ENCODE results near the gene STXBP6. TPM values are rescaled to one million over a fixed set of nuclear protein-coding genes. Genes with fewer than 3 reads are reported as not detected.

Gene STXBP6
- total RNA-seq, 2 experiments from 2014 or later = not detected

DNA sequence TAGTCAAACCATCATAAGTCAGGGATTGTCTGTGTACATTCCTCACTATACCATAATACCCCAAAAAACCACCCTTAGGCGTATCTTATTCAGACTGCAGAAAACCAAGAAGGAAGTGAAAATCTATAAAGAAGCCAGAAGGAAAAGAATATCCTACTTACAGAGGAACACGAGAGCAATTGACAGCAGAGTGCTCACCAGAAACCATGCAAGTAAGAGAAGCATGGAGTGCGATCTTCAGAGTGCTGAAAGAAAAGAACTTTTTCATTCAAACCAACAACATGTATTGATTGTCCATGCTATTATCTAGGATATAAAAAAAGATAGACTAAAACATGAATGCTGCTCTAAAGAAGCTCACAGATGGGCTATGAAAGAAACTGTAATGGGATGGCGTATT lies 50.8 kb downstream of the STXBP6 start:
- Mint-ChIP-seq H3K27me3 (no peaks in the 10 kb centered on the region), H3K4me3 (no peak overlapping the region), H3K4me1 (no peaks in the 10 kb centered on the region), H3K27ac (no peak overlapping the region), H3K36me3 (no peaks in the 10 kb centered on the region), H3K9me3 (ENCODE audit: low read depth) (no peaks in the 10 kb centered on the region)
- CTCF ChIA-PET = no interaction called here
- ATAC-seq (no peak), DNase-seq (no peak)

DNA sequence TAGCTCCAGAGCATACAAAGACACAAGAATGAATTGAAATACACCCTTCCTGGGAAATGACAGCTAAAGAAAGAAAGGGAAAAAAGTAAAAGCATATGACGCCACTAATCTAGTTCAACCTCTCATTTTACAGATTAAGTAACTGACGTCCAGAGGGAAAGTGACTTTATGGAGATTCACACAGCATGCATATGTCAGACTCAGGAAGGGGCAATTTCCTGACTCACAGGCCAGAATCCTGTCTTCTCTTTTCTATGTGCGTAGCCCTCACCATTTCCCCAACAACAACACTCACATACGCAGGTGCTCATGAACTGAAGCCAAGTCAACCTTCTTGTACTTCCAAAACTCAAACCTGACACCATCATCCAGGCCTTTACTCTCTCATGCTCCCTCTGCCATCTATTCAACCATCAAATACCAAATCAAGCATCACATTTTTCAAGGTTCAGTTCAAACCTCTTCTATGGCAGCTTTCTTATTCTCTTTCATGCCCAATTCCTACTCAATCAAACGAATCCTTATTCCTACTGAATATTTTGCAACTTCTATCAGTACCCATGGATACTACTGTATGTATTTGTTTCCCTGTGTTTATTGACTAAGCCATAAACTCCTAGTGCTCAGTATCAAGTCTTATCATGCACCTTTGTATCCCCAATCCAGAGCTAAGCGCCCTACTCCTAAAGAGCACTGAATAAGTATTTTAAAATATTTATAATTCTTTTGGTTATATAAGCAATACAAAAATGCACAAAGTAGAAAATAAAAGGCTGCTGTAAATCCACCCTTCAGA lies 52.8 kb downstream of the STXBP6 start:
- CTCF ChIA-PET = no interaction called here
- Mint-ChIP-seq H3K27me3 (no peaks in the 10 kb centered on the region), H3K4me3 (no peak overlapping the region), H3K9me3 (ENCODE audit: low read depth) (no peaks in the 10 kb centered on the region), H3K4me1 (no peaks in the 10 kb centered on the region), H3K27ac (no peak overlapping the region), H3K36me3 (no peaks in the 10 kb centered on the region)
- ATAC-seq (no peak), DNase-seq (no peak)

DNA sequence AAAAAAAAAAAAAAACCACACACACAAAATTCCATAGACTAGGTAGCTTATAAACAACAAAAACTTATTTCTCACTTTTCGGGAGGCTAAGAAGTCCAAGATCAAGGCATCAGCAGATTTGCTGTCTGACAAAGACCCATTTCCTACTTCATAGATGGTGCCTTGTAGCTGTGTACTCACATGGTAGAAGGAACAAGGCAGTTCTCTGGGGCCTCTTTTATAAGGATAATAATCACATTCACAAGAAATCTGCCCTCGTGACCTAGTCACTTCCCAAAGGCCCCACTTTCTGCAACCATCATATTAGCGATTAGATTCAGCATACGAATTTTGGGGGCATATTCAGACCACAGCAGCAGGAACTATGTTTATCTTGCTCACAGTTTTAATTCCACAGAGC lies 54.9 kb downstream of the STXBP6 start:
- ATAC-seq (no peak), DNase-seq (no peak)
- H3K36me3 Mint-ChIP-seq = no peaks in the 10 kb centered on the region
- no peaks in the 10 kb centered on the region for H3K27me3 Mint-ChIP-seq
- CTCF ChIA-PET = no interaction called here
- no peaks in the 10 kb centered on the region for H3K9me3 Mint-ChIP-seq (ENCODE audit: low read depth)
- no peak overlapping the region for H3K4me3 Mint-ChIP-seq
- no peaks in the 10 kb centered on the region for H3K4me1 Mint-ChIP-seq
- H3K27ac Mint-ChIP-seq = no peak overlapping the region

DNA sequence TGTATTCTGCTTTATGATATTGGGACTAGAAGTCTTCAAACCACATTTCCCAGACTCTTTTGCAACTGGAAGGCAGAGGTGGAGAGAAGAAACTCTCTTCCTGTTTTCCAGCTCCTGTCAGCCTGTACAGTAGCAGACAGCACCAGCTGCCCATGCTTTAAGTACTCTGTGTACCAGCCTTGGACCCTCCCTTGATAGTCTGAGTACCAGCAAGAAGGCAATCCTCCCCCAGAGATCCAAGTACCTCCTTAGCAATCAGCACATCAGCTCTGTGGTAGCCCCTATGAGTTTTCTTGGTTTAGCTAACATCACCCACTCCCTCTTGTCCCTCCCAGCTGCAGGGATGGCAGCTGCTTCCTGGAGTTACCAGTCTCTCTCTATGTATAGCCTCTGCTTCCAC lies 56.3 kb downstream of the STXBP6 start:
- DNase-seq (no peak), ATAC-seq (no peak)
- Mint-ChIP-seq H3K27ac (no peak overlapping the region), H3K9me3 (ENCODE audit: low read depth) (no peaks in the 10 kb centered on the region), H3K27me3 (no peaks in the 10 kb centered on the region), H3K4me3 (no peak overlapping the region), H3K4me1 (no peaks in the 10 kb centered on the region), H3K36me3 (no peaks in the 10 kb centered on the region)
- CTCF ChIA-PET = interaction anchor here (0.6 kb wide), 1 partner anchor 20 kb away, joined by 3 read pairs; no protein-coding TSS in a partner anchor

DNA sequence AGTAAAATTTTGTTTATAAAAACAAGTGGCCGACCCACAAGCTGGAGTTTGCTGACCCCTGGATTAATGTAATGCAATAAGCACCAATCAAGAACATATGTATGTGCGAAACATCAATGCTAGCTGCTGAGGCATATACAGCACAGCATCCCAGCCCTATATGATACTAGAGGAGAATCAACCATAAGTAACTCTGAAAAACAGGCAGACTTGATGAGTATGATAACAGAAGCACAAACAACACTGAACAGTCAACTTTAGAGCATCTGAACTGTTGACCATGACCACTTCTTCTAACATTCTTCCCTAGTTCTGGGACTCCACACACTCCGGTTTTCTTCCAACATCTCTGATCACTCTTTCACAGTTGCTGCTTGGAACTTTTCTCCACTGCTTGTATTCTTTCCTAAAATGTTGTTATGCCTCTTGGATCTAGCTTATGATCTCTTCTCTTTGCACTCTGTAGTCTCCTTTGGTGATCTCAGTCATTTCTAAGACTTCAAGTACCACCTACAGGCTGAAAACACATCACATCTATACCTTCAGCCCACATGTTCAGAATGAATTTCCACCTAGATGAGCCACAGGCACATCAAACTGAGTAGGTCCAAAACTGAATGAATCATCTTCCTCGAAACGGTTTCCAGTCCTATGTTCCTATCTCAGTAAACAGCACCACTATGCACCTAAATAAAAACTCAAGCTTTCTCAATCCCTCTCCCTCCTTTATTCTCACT lies 57.2 kb downstream of the STXBP6 start:
- H3K4me1 Mint-ChIP-seq = no peaks in the 10 kb centered on the region
- no peaks in the 10 kb centered on the region for H3K36me3 Mint-ChIP-seq
- no peaks in the 10 kb centered on the region for H3K9me3 Mint-ChIP-seq (ENCODE audit: low read depth)
- H3K4me3 Mint-ChIP-seq = no peak overlapping the region
- CTCF ChIA-PET = interaction anchor here (0.8 kb wide), 1 partner anchor 78 kb away, joined by 3 read pairs; no protein-coding TSS in a partner anchor
- no peak overlapping the region for H3K27ac Mint-ChIP-seq
- peaks cover 1% of the 10 kb centered on the region for H3K27me3 Mint-ChIP-seq
- ATAC-seq (no peak), DNase-seq (no peak)

DNA sequence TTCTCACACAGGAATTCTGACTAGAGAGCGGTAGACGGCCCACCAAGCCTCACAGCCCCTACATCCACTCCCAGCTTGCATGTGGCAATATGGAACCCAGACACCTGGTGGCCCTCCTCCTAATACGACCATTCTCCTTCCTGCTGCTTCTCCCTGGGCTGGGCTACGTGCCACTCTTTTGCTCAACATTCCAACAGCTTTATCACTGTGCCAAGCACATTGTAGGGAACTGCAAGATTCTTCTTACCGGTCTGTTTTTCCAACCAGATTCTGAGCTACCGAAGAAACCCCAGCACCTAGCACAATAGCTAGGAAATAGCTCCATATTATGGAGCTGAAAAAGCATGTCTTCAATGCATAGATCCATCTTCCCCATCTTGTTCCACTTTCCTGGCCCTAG lies 58.1 kb downstream of the STXBP6 start:
- H3K9me3 Mint-ChIP-seq (ENCODE audit: low read depth) = no peaks in the 10 kb centered on the region
- H3K4me1 Mint-ChIP-seq = no peaks in the 10 kb centered on the region
- CTCF ChIA-PET = interaction anchor here (0.8 kb wide), 1 partner anchor 77 kb away, joined by 3 read pairs; no protein-coding TSS in a partner anchor

DNA sequence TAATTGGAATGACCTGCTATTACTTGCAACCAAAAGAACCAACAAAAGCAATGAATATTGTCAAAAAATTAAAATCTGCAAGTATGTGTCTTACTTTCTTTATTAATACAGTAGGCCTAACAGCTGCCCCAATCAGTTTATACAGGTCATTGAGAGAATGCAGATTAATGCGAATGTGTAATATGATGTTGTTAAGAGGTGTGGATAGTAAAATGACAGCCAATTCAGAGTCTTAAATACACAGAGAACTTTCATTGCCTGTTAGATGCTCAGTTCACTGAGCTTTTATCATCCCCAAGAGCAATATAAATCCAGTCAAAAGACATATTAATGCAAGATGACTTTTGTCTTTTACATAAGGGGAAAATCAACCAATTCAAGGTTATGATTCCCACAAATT lies 58.7 kb downstream of the STXBP6 start:
- Mint-ChIP-seq H3K9me3 (ENCODE audit: low read depth) (no peaks in the 10 kb centered on the region), H3K4me1 (no peaks in the 10 kb centered on the region), H3K4me3 (no peak overlapping the region), H3K27me3 (peaks cover 6% of the 10 kb centered on the region), H3K36me3 (no peaks in the 10 kb centered on the region), H3K27ac (no peak overlapping the region)
- ATAC-seq (no peak), DNase-seq (no peak)
- CTCF ChIA-PET = no interaction called here

More for the DNA sequence above, 58.1 kb downstream of the STXBP6 start:
- DNase-seq = no peak
- H3K27me3 Mint-ChIP-seq = peaks cover 6% of the 10 kb centered on the region
- ATAC-seq = no peak
- H3K27ac Mint-ChIP-seq = no peak overlapping the region
- no peaks in the 10 kb centered on the region for H3K36me3 Mint-ChIP-seq
- no peak overlapping the region for H3K4me3 Mint-ChIP-seq

DNA sequence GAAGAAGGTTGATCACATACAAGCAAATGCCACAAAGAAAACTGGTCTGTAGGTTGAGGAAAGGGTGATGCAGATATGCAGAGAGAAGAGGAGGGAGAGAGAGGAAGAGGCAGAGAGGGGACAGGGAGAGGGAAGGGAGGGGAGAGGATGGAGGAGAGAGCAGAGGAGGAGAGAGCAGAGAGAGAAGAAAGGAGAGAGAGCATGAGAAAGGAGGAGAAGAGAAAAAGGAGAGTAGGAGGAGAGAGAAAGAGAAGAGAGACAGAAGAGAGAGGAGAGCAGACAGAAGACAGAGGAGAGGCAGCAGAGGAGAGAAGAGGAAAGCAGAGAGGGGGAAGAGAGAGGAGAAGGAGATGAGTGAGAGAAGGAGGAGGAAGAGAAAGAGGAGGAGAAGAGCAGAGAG lies 59.2 kb downstream of the STXBP6 start:
- no peak for ATAC-seq
- H3K36me3 Mint-ChIP-seq = no peaks in the 10 kb centered on the region
- CTCF ChIA-PET = no interaction called here
- H3K9me3 Mint-ChIP-seq (ENCODE audit: low read depth) = no peaks in the 10 kb centered on the region
- no peak overlapping the region for H3K4me3 Mint-ChIP-seq
- H3K27ac Mint-ChIP-seq = no peak overlapping the region
- H3K4me1 Mint-ChIP-seq = no peaks in the 10 kb centered on the region
- DNase-seq = no peak
- H3K27me3 Mint-ChIP-seq = peaks cover 6% of the 10 kb centered on the region

DNA sequence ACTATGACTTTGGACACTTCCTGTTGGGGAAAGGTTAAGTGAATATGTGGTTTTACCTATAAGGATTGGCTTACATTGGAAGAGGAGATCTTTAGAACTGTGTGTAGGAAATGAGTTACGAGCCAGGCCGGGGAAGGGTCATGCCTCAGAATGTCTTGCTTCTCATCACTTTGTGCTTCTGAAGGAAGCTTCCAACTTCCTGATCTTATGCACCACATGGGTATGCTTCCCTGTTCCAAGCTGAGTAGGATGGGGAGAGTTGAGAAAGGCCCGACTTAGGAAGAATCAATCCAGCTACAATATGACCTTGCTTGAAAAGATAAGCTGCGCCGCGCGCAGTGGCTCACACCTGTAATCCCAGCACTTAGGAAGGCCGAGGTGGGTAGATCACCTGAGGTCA lies 59.9 kb downstream of the STXBP6 start:
- Mint-ChIP-seq H3K36me3 (no peaks in the 10 kb centered on the region), H3K27me3 (peaks cover 6% of the 10 kb centered on the region), H3K4me3 (no peak overlapping the region), H3K4me1 (no peaks in the 10 kb centered on the region), H3K9me3 (ENCODE audit: low read depth) (no peaks in the 10 kb centered on the region), H3K27ac (no peak overlapping the region)
- DNase-seq (no peak), ATAC-seq (no peak)
- CTCF ChIA-PET = no interaction called here

DNA sequence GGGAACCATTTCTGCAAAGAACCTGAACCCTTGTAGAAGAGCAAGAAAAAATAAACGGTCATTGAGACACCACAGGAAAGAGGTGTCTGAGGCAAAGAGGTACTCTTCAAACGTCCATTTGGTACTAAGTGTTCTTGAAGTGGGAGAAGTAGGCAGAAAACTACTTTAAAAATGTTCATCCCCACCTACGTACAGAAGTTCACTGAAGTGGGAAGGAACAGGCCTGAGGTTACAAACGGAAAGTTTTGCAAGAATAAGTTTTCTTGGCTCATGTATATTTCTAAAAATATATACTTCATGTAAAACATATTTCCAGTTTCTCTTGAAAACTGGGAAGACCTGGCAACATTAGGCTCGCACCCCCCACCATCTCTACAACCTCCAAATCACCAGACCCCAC lies 61.2 kb downstream of the STXBP6 start:
- H3K27me3 Mint-ChIP-seq = peaks cover 12% of the 10 kb centered on the region
- CTCF ChIA-PET = no interaction called here
- H3K27ac Mint-ChIP-seq = no peak overlapping the region

DNA sequence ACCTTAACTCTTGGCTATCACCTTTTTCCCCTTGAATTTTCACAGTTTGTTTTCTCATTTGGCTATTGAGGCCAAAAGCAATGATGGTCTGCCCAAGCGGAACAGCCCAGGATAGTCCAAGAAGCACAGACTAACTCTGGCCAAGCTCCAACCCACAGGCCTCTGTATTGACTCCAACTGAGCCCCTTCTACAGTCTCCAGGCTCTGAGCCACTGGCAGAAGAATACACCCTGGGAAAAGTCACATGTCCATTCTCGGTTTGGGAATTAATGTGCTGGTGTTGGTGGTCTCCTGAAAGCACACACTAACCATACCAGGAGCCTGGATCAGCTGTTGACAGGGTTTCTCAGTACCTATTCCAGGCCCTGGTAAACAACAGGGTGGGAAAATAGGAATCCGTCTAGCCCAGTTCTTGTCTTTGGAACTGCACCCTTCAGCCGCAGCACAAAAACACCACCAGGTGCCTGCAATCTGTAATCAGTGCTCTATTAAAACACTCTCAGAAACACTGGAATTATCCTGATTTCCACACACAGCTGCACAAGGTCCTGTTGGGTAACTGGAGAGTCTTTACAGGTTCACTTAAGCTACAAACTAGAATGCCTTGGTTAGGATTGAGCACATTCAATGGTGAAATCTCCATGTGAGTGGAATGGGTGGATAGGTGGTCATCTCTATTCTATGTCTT lies 63.6 kb downstream of the STXBP6 start:
- H3K27me3 Mint-ChIP-seq = peaks cover 12% of the 10 kb centered on the region
- no peak overlapping the region for H3K27ac Mint-ChIP-seq
- no peaks in the 10 kb centered on the region for H3K9me3 Mint-ChIP-seq (ENCODE audit: low read depth)
- H3K4me1 Mint-ChIP-seq = no peaks in the 10 kb centered on the region
- DNase-seq (no peak), ATAC-seq (no peak)
- no peaks in the 10 kb centered on the region for H3K36me3 Mint-ChIP-seq
- no peak overlapping the region for H3K4me3 Mint-ChIP-seq
- CTCF ChIA-PET = no interaction called here

More for the DNA sequence above, 61.2 kb downstream of the STXBP6 start:
- H3K4me1 Mint-ChIP-seq = no peaks in the 10 kb centered on the region
- DNase-seq (no peak), ATAC-seq (no peak)
- H3K9me3 Mint-ChIP-seq (ENCODE audit: low read depth) = no peaks in the 10 kb centered on the region
- no peak overlapping the region for H3K4me3 Mint-ChIP-seq
- H3K36me3 Mint-ChIP-seq = no peaks in the 10 kb centered on the region

DNA sequence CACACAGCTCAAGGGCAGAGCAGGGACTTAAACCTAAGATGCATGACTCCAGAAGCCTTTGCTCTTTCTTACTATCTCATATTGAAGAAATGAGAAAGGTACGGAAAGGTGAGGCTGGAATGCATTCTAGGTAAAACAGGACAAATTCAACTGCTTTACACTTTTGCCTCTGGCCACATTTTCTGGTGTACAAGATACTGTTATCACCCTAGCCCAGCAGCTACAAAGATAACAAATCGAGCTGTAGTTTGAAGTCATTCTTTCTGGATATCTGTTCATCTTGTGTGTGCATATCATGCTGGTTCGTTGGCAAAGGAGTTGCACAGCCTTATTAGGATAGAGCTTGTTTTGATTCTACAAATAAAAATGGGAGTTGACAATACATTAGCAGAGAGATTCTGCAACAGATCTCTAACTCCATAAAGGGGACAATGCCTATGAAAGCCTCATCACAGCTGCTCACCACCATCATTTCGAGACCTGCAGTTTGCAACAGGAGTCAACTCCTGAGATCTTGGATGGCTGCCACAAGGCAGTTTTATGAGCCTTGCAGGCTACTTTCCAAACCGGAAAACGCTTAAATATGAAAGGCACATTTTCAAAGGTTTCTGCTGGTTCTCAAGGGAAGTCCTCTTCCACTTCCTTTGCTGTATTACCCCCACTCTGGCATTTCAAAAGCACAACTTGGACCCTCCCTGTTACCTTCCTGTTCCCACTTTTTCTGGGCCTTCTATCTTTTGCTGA lies 64.9 kb downstream of the STXBP6 start:
- CTCF ChIA-PET = no interaction called here

DNA sequence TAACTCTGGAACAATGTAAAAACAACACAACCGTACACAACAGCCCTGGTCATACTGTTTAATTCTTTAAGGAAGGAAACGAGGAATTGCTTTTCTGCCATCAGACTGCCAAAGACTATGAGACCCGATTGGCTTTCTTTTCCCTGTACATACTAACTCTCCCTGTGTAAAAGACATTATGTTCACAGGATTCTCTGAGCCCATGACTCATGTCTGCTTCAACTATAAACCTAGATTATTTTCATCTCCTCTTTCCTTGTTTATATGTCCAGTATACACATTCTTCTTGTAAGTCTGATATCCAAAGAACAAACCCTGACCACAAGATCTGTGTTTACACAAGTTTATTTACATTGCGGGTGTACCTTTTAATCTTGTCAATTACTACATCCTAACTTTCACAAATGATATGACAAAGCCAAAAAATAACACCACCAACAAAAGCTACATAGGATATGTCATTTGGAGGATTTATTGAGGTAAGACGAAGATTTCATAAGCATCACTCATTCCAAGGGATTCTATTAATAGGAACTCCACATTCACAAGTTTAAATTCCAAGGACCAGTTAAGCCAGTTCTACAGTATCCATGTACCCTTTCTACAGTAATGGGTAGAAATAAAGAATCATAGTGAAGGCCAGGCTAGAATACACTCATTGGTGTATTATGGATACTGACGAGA lies 67.3 kb downstream of the STXBP6 start:
- Mint-ChIP-seq H3K27ac (no peak overlapping the region), H3K27me3 (peaks cover 16% of the 10 kb centered on the region)

More for the DNA sequence above, 64.9 kb downstream of the STXBP6 start:
- DNase-seq (no peak), ATAC-seq (no peak)
- Mint-ChIP-seq H3K36me3 (no peaks in the 10 kb centered on the region), H3K4me3 (no peak overlapping the region), H3K4me1 (no peaks in the 10 kb centered on the region), H3K9me3 (ENCODE audit: low read depth) (no peaks in the 10 kb centered on the region), H3K27ac (no peak overlapping the region), H3K27me3 (peaks cover 15% of the 10 kb centered on the region)

More for the DNA sequence above, 67.3 kb downstream of the STXBP6 start:
- CTCF ChIA-PET = no interaction called here
- no peaks in the 10 kb centered on the region for H3K4me1 Mint-ChIP-seq
- DNase-seq = no peak
- no peak for ATAC-seq
- H3K4me3 Mint-ChIP-seq = no peak overlapping the region
- no peaks in the 10 kb centered on the region for H3K9me3 Mint-ChIP-seq (ENCODE audit: low read depth)
- no peaks in the 10 kb centered on the region for H3K36me3 Mint-ChIP-seq
